Fibroblast of upper back skin (primary cell): ENCODE results near the gene USP40.

Source experiments
- DNase-seq: peaks from one replicate; pipeline ENCODE4 v3.0.0-alpha.2; 2013

USP40 gene

GRCh38 chr2:233440314-233440713, 126.3 kb downstream of the USP40 start:
- no peak for DNase-seq

GRCh38 chr2:233439191-233439590, 127.4 kb downstream of the USP40 start:
- DNase-seq, result no peak

- DNase-seq, result no peak
Measured at GRCh38 chr2:233438573-233439147, 127.9 kb downstream of the USP40 start.

GRCh38 chr2:233437439-233437955, 129.1 kb downstream of the USP40 start:
- DNase-seq, result no peak

- DNase-seq, result no peak
Measured at GRCh38 chr2:233436691-233437438, 129.7 kb downstream of the USP40 start.

GRCh38 chr2:233436191-233436581, 130.4 kb downstream of the USP40 start:
- DNase-seq, result no peak

GRCh38 chr2:233435436-233436190, 131.0 kb downstream of the USP40 start:
- DNase-seq, result no peak

DNA sequence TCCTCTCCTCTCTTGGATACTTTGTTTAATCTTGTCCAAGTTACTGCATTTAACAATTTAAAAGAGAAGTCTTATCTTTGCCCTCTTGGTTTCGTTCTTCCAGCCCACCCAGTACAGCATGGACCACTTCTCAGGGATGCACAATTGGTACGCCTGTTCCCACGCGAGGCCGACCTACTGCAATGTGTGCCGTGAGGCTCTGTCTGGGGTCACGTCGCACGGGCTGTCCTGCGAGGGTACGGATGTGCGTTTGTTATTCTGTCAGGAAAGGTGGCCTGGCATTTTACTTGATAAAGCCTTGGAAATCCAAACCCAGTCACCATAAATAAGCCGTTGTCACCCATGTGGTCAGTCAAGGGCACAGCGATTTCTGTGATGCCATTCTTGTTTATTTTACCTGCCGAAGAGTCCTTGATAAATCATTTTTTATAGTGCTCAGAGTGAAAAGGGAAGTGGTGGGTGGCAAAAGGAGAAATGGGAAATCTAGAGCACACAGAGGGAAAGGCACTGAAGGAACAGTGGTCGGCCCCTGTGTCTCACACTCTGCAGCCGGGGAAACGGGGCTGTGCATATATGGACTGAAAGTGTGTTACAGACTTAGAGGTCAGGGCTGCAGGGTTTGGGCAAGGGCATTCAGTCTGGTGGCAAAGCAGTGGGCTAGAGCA, 131.8 kb downstream of the USP40 start:
- no peak for DNase-seq

DNA sequence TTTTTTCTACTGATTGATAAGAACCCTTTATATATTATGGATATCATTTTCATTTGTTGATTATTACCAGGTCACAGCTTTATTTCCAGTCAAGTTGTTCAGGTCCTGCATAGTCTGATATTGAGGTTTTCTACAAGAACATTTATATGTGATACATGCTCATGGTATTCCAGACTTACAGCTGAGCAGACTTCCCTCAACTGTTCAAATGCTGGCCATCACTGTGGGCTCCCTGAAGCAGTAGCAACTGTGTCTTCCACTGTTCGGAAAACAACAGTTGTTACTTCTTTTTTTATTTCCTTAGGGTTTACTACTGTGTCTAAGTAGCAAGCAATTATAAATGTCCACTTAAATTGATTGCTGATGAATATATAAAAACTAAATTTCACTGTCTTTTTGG, 132.8 kb downstream of the USP40 start:
- no peak for DNase-seq

- no peak for DNase-seq
Measured at GRCh38 chr2:233433029-233433428, 133.6 kb downstream of the USP40 start.

- no peak for DNase-seq
Measured at GRCh38 chr2:233430651-233431050, 135.9 kb downstream of the USP40 start.

DNA sequence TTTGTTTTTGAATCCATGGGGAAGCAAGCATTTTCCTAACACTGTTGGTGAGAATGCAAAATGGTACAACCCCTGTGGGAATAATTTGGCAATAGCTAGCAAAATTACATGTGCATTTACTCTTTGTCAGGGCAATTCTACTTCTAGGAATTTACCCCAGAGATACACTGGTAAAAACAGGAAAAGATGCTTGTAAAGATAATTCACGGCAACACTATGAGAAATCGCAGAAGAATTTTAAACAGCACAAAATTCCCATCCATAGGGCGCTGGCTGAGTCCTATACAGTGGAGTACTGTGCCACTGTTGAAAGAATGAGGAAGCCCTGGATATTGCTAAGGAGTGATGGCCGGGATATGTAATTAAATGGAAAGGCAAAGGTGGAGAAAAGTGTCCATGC, 136.5 kb downstream of the USP40 start:
- peak; percentile 46 for DNase-seq

GRCh38 chr2:233429175-233429897, 137.2 kb downstream of the USP40 start:
- no peak for DNase-seq

DNA sequence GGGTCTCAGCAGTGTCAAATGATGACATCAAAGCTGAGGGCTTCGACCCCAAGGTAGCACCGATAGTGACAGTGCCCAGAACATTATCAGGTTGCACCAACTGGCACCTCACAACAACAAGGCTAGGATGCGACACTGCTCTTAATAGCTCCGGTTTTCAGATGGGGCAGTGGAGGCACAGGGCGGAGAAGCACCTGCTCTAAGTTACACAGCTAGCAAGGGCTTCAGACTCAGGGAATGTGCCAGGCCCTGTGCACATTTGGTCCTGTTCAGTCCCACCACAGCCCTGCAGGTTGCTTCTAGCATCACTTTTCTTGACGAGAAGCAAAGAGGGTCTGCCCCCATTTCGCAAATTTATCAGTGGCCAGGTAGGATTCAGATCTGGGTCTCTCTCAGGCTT, 138.1 kb downstream of the USP40 start:
- no peak for DNase-seq

- no peak for DNase-seq
Measured at GRCh38 chr2:233428008-233428407, 138.6 kb downstream of the USP40 start.

- peak; percentile 77 for DNase-seq
Measured at GRCh38 chr2:233426619-233427342, 139.8 kb downstream of the USP40 start.
